HG02852 (cell line): ENCODE measurements around the gene OR6B3.
"Not testable (repeated sequence)": the region's sequence is repeated elsewhere in the genome, so short reads cannot be mapped to it uniquely, and the experiment has no call there.

Experiments
- ATAC-seq: cut with Tn5 transposase; IDR thresholded peaks from one replicate; pipeline ENCODE4 v1.9.1; 2021; ENCODE audit warnings: mild to moderate bottlenecking, moderate library complexity; ENCODE audit not compliant: unreplicated experiment

OR6B3 gene

GRCh38 chr2:240044096-240044495 is 9.2 kb downstream of the OR6B3 start:
- not testable (repeated sequence) for ATAC-seq

DNA sequence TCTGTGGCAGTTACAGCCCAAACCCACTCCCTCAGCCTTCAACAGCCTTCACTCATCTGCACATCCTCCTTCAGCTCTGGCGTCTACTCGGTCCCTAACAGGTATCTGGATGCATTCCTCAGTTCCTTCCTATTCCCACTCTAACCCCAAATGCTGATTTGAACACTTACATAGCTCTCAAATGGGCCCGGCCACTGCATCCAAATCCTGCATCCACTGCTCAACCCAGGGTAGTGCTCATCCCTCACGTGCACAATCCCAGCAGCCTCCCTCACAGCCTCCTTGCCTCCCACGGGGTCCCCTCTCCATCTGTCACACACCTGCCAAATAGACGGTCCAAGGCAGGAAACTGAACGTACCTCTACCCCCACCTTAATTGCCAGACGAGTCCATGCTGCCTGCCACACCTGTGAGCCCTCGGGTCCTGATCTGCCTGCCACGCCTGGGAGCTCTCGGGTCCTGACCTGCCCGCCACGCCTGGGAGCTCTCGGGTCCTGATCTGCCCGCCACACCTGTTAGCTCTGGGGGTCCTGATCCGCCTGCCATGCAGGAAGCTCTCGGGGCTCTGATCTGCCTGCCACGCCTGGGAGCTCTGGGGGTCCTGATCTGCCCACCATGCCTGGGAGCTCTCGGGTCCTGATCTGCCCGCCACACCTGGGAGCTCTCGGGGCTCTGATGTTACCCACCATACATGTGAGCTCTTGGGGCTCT is 9.9 kb downstream of the OR6B3 start:
- ATAC-seq = no peak

- no peak for ATAC-seq
These were observed 10.6 kb downstream of the OR6B3 start for GRCh38 chr2:240042740-240043139.

DNA sequence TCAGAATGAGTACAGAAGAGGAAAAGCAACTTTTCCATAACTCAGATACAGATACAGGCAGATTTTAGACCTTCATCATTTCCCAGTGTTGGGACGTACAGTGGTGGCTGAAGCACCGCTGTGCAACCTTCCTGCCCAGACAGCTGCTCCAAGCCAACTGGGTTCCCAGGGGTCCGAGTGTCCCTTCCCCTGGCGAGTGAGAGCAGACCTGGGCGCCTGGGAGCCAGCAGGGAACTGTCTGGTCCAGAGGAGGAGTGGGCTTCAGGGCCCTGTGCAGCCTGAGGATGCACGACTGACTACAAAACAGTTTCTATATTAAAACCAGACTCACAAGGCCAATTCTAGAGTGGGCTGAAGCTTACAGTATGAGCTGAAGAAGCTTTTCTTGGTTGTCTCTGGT is 12.0 kb downstream of the OR6B3 start:
- no peak for ATAC-seq

DNA sequence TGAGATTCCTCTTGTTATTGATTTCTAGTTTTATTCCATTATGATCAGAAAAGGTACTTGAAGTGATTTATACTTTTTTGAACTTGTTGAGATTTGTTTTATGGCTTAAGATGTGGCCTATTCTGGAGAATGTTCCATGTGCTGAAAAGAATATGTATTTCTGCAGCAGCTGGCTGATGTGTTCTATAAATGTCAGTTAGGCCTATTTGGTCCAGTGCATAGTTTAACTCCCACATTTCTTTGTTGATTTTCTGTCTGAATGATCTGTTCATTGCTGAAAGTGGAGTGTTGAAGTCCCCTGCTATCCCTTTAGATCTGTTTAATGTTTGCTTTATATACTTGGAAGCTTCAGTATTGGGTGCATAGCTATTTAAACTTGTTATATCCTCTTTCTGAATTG is 16.0 kb downstream of the OR6B3 start:
- no peak for ATAC-seq

DNA sequence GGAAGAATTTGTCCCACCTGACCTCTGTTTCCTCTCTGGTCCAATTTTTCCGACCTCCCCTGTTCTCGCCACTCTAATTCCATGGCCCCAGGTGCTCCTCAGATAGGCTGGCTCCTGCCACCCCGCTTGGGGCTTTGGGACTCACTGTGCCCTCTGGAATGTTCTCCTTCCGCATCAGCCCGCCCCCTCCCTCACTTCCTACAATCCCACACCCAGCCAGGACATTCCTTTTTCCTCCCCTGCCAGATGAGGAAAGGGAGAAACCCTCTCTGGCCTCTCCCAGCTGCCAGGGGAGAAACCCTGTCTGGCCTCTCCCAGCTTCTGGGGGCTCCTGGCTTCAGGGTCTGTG is 20.0 kb downstream of the OR6B3 start:
- no peak for ATAC-seq

- ATAC-seq = no peak
These were observed 20.7 kb downstream of the OR6B3 start for GRCh38 chr2:240032406-240033329.

DNA sequence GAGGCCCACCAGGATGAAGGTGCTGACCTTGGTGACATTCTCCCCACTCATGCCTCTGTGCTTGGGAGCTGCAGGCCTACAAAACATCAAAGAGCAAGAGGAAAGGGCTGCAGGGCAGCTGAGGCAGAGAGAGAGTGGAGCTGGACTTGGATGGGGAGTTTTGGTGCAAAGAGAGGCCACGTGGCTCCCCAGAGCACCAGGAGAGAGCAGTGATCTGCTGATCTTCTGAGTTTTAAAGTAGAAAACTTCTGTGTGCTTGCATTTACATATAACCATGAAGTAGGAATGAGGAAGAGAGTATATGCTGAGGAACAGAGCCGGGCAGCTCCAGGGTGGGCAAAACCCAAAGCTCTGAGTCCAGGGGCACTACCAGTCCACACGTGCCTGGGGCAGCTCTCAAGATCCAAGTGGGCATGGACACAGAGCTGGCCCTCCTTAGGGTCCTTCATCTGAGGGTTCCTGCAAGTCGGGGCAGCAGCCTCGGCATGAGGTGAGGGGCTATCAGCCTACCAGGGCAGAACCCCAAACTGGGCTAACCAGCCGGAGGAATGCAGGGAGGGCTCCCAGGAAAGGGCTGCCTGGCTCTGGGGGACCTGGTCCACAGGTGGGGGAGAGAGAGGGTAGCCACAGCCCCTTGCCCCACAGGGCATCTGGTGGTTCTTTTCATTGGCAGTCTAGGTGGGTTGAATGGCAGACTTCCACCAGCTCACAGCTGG is 22.8 kb downstream of the OR6B3 start, which contains the start of gene OR6B2:
Gene OR6B2, minus strand, starts transcription at position 51 of the 716 bp plus-strand sequence. Its CDS starts 0 bp downstream, at position 51.
- no peak for ATAC-seq

GRCh38 chr2:240024766-240025165 is 28.6 kb downstream of the OR6B3 start:
- no peak for ATAC-seq

GRCh38 chr2:240023792-240024191 is 29.5 kb downstream of the OR6B3 start:
- no peak for ATAC-seq

DNA sequence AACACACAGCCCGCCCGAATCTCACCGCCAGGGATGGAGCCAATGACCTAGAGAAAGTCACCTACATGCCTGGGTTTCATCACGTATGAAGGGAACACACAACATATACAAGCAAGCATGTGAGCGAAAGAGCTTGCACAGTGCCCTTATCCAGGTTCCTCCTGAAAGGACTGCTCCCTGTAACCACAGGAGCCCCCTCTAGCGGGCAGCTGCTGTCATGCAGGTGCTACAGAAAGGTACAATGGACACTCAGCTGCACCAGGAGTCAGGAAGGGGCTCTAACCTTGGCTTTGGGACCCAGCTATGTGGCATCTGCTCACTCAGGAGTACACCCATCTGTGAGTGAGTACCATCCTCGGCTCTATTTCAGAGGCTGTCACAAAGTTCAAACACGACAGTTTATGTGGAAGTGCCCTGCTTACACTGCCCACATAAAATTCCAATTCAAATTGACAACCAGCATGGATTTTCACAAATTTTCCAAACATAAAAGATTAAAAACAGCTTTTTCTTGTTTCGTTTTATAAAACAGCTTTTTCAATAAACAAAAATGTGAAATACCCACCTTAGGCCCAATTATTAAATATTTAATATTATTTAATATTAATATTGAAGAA is 31.7 kb downstream of the OR6B3 start:
- no peak for ATAC-seq

GRCh38 chr2:240018071-240018750 is 35.1 kb downstream of the OR6B3 start:
- no peak for ATAC-seq

DNA sequence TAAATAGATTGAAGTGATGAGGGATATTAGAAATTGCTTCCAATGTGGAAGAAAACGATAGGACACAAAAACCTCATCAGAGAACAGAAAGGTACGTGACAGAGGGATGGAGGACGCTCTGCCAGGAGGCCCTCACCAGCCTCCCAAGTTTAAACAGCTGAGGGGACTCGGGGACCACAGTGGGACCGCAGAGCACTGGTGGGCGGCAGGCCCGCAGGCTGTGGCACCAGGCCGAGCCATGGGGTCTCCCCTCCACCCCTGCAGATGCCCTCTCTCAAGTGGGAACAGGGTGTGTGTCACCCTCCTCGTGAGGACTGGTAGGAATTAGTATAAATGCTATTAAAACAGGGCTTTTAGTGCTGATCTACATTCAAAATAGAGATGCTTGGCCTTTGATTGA is 39.0 kb downstream of the OR6B3 start:
- no peak for ATAC-seq

GRCh38 chr2:240013343-240013742 is 40.0 kb downstream of the OR6B3 start:
- ATAC-seq = no peak

GRCh38 chr2:240002983-240003382 is 50.3 kb downstream of the OR6B3 start:
- no peak for ATAC-seq

DNA sequence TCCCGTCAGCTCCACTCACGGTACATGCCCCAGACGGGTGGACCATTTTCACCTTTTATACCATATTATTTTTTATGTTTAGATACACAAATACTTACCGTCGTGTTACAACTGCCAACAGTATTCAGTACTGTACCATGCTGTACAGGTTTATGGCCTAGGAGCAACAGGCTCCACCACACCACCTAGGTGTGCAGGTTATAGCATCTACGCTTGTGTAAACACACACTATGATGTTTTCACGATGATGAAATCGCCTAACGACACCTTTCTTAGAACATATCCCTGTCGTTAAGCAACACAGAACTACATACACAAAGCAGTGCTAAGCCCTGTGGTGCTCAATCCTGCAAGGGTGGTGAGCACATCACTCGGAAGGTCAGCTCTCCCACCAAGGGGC is 52.6 kb downstream of the OR6B3 start:
- ATAC-seq = no peak

- no peak for ATAC-seq
These were observed 55.5 kb downstream of the OR6B3 start for GRCh38 chr2:239997686-239998409.
